Measurements from ENCODE around the gene BAZ2B. TPM values are rescaled to one million over a fixed set of nuclear protein-coding genes. Genes with fewer than 3 reads are reported as not detected.

BAZ2B gene
- total and polyA plus RNA-seq, 9 of the 15 experiments (the other 6 are each of a cell fraction or from before 2014, with no cell fraction given): 7.5 to 38.6 (median 19.8) TPM

DNA sequence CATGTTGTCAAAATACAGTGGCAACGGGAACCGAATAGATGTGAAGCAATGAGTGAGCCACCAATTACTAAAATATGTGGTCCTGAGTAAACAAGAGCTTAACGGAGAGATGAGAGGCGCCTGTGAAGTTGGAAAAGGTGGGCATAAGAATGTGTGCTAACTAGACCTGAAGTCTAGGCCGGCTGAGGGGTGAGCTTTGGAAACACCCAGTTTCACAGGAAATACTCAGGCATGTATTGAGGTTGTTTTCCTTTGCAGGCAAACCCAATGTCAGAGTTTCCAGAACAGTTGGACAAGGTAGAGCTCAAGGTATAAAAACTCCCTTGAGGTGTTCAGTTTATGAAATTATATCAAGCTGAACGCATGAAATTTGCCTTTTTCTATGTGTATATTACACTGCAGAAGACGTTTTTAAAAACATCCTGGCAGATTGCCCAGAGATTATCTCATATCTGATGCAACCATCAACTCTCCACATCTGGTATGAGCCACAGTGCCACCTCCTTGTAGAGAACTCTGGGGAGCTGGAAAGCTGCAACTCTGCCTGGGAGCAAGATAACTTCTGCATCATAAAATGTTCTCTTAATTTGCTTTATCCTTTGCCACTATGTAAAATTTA is 325.9 kb downstream of the BAZ2B start (continued):
- TF ChIP-seq, protein P1, sequence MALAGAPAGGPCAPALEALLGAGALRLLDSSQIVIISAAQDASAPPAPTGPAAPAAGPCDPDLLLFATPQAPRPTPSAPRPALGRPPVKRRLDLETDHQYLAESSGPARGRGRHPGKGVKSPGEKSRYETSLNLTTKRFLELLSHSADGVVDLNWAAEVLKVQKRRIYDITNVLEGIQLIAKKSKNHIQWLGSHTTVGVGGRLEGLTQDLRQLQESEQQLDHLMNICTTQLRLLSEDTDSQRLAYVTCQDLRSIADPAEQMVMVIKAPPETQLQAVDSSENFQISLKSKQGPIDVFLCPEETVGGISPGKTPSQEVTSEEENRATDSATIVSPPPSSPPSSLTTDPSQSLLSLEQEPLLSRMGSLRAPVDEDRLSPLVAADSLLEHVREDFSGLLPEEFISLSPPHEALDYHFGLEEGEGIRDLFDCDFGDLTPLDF (CRISPR knock-in tag; IDR thresholded peaks at IDR 0.05): no peak
- TF ChIP-seq CBFA2T2 (conservative IDR thresholded peaks at IDR 0.05) (no peak), ELF1 (tag; IDR thresholded peaks at IDR 0.05) (no peak), U2AF1 (optimal IDR thresholded peaks at IDR 0.05; ENCODE audit: low read depth, low read length) (no peak), ZNF507 (tag; conservative IDR thresholded peaks at IDR 0.05) (no peak), CXXC5 (CRISPR knock-in tag; IDR thresholded peaks at IDR 0.05) (no peak), MBD2 (IDR thresholded peaks at IDR 0.05; ENCODE audit: borderline replicate concordance, low read depth) (no peak), DPF2 (IDR thresholded peaks at IDR 0.05) (peak; percentile 71)
- TF ChIP-seq, protein P2, sequence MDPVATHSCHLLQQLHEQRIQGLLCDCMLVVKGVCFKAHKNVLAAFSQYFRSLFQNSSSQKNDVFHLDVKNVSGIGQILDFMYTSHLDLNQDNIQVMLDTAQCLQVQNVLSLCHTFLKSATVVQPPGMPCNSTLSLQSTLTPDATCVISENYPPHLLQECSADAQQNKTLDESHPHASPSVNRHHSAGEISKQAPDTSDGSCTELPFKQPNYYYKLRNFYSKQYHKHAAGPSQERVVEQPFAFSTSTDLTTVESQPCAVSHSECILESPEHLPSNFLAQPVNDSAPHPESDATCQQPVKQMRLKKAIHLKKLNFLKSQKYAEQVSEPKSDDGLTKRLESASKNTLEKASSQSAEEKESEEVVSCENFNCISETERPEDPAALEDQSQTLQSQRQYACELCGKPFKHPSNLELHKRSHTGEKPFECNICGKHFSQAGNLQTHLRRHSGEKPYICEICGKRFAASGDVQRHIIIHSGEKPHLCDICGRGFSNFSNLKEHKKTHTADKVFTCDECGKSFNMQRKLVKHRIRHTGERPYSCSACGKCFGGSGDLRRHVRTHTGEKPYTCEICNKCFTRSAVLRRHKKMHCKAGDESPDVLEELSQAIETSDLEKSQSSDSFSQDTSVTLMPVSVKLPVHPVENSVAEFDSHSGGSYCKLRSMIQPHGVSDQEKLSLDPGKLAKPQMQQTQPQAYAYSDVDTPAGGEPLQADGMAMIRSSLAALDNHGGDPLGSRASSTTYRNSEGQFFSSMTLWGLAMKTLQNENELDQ (CRISPR knock-in tag; IDR thresholded peaks at IDR 0.05; ENCODE audit: borderline replicate concordance): no peak
- TF ChIP-seq, protein P3, sequence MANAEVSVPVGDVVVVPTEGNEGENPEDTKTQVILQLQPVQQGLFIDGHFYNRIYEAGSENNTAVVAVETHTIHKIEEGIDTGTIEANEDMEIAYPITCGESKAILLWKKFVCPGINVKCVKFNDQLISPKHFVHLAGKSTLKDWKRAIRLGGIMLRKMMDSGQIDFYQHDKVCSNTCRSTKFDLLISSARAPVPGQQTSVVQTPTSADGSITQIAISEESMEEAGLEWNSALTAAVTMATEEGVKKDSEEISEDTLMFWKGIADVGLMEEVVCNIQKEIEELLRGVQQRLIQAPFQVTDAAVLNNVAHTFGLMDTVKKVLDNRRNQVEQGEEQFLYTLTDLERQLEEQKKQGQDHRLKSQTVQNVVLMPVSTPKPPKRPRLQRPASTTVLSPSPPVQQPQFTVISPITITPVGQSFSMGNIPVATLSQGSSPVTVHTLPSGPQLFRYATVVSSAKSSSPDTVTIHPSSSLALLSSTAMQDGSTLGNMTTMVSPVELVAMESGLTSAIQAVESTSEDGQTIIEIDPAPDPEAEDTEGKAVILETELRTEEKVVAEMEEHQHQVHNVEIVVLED (CRISPR knock-in tag; IDR thresholded peaks at IDR 0.05): no peak
- TF ChIP-seq, protein P4, sequence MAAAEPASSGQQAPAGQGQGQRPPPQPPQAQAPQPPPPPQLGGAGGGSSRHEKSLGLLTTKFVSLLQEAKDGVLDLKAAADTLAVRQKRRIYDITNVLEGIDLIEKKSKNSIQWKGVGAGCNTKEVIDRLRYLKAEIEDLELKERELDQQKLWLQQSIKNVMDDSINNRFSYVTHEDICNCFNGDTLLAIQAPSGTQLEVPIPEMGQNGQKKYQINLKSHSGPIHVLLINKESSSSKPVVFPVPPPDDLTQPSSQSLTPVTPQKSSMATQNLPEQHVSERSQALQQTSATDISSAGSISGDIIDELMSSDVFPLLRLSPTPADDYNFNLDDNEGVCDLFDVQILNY (CRISPR knock-in tag; IDR thresholded peaks at IDR 0.05): no peak
- TF ChIP-seq, protein P5, sequence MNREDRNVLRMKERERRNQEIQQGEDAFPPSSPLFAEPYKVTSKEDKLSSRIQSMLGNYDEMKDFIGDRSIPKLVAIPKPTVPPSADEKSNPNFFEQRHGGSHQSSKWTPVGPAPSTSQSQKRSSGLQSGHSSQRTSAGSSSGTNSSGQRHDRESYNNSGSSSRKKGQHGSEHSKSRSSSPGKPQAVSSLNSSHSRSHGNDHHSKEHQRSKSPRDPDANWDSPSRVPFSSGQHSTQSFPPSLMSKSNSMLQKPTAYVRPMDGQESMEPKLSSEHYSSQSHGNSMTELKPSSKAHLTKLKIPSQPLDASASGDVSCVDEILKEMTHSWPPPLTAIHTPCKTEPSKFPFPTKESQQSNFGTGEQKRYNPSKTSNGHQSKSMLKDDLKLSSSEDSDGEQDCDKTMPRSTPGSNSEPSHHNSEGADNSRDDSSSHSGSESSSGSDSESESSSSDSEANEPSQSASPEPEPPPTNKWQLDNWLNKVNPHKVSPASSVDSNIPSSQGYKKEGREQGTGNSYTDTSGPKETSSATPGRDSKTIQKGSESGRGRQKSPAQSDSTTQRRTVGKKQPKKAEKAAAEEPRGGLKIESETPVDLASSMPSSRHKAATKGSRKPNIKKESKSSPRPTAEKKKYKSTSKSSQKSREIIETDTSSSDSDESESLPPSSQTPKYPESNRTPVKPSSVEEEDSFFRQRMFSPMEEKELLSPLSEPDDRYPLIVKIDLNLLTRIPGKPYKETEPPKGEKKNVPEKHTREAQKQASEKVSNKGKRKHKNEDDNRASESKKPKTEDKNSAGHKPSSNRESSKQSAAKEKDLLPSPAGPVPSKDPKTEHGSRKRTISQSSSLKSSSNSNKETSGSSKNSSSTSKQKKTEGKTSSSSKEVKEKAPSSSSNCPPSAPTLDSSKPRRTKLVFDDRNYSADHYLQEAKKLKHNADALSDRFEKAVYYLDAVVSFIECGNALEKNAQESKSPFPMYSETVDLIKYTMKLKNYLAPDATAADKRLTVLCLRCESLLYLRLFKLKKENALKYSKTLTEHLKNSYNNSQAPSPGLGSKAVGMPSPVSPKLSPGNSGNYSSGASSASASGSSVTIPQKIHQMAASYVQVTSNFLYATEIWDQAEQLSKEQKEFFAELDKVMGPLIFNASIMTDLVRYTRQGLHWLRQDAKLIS (CRISPR knock-in tag; IDR thresholded peaks at IDR 0.05): no peak
- TF ChIP-seq, protein P6, sequence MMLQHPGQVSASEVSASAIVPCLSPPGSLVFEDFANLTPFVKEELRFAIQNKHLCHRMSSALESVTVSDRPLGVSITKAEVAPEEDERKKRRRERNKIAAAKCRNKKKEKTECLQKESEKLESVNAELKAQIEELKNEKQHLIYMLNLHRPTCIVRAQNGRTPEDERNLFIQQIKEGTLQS (IDR thresholded peaks at IDR 0.05): peak; percentile 50; the same call in 1 of the 2 replicates
- TF ChIP-seq, protein P6 (CRISPR knock-in tag; conservative IDR thresholded peaks at IDR 0.05): no peak
- TF ChIP-seq, protein P7, sequence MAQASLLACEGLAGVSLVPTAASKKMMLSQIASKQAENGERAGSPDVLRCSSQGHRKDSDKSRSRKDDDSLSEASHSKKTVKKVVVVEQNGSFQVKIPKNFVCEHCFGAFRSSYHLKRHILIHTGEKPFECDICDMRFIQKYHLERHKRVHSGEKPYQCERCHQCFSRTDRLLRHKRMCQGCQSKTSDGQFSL (CRISPR knock-in tag; IDR thresholded peaks at IDR 0.05): no peak
- TF ChIP-seq, protein P7 (tag; IDR thresholded peaks at IDR 0.05): no peak

Measured in K562 (cell line).